NCI-H1694 treated with DMSO at 0.1 percent for 48 hours (cell line): ENCODE measurements around the gene CYB561D2.

ENCODE experiments used
- DNase-seq: peaks from one replicate; lab custom pipeline; 2025; lab: John Stamatoyannopoulos, UW

CYB561D2 gene

GRCh38 chr3:50323614-50324199 is 27.0 kb upstream of the CYB561D2 start:
- no peak for DNase-seq

- DNase-seq = no peak
Observed at GRCh38 chr3:50324351-50325112, 26.1 kb upstream of the CYB561D2 start.

- no peak for DNase-seq
Observed at GRCh38 chr3:50325113-50325480, 25.6 kb upstream of the CYB561D2 start.

- DNase-seq = no peak
Observed at GRCh38 chr3:50325497-50326181, 25.0 kb upstream of the CYB561D2 start.

- no peak for DNase-seq
Observed at GRCh38 chr3:50326182-50326541, 24.5 kb upstream of the CYB561D2 start.

GRCh38 chr3:50327129-50327528 is 23.5 kb upstream of the CYB561D2 start:
- DNase-seq = no peak

DNA sequence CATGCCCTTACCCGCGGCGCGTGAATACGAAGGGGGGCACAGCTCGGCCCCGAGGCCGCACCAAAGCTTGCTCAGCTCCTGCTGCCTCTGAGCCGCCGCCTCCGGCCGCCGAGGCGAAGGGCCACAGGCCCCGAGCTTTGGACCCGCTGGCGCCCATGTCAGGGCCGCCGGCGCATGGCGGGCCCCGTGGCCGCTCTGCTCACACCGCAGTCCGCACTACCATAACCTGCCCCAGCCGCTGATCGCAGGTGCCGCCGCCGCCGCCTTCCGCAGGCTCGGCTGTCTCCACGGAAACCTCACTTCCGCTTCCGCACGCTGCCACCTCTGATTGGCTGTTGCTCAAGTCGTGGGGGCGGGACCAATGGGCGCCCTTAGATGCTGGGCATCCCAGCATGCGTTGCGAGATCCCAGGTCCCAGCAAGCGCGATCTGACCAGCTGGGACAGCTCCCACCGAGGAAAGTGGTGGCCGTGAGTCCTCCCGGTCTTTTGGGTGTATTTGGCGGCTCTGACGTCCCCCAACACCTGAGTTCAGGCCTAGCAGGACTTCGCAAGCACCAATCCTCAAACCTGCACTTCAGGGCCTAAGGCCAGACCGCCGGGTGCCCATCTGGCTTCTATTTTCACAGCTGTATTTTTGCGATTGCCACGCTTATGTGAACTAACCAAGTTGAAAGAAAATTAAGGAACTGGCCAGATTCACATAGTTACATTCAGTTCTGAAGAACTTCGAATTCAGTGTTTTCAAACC is 22.5 kb upstream of the CYB561D2 start, which contains the start of gene TUSC2:
Gene TUSC2, minus strand, starts transcription at position 281 of the 749 bp plus-strand sequence. Its CDS starts 124 bp downstream, at position 157.
- peak; percentile 61 for DNase-seq

DNA sequence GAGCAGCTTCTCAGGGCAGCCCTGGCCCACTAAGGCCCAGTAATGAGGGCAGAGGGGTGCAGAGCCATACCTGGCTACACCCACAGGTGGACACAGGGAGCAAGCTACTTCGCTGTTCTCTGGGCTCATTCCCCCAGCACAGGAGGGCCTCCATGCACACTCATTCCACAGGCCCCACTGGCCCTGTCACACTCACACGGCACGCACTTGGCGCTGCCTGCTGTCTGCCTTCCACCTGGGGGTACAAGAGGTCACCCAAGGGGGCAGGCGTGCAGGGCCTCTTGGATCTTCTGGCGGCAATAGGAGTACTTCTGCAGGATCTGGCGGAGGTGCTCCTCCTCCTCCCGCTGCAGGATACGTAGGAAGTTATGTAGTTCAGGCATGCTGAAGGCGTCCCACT is 20.3 kb upstream of the CYB561D2 start:
- DNase-seq = no peak

DNA sequence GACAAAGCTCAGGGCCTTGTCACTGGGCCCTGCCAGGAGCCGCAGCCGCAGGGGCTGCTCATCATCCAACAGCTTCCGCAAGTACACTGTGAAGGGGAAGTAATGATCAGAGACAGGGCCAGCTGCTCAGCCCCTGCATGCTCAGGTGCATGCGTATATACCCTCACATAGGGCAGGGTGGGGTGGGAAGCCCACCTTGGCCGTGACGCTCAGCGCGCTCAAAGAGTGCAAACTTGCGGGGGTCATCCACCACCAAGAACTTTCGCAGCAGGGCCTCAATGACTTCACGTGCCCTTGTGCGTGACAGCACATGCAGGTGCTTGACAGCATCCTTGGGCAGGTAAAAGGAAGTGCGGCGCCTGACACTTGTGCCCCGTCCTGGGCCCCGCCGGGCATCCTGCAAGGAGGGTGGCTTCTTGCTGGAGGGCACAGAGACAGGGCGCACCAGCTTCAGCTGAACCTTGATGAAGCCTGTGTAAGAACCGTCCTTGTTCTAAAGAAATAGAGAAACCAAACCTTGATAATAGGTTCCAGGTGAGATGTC is 19.2 kb upstream of the CYB561D2 start:
- DNase-seq = no peak

DNA sequence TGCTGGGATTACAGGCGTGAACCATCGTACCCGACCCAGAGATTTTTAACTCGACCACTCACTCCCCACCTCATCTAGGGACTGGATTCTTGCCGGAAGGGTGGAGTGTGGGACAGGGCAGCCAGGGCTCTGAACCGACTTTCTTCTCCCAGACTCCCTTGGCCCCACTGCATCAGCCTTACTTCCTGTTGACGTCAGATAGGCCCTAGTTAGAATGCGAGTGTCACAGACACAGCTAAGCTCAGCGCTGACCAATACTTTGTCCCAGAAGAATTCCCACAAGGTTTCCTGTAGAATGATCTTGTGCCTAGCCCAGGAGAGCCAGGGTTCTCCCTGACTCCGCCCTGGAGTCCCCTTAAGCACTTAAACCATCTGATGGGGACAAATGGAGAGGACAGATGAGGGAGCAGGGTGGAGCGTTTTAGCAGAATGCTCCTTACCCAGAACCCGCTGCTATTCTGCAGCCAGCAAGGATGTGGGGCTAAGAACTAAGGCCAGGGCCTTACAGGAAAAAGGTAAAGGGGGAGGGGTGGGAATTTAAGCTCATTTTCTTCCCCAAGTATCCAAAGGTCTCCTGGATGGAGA is 16.8 kb upstream of the CYB561D2 start:
- DNase-seq = no peak

- no peak for DNase-seq
Observed at GRCh38 chr3:50334339-50335075, 16.2 kb upstream of the CYB561D2 start.

DNA sequence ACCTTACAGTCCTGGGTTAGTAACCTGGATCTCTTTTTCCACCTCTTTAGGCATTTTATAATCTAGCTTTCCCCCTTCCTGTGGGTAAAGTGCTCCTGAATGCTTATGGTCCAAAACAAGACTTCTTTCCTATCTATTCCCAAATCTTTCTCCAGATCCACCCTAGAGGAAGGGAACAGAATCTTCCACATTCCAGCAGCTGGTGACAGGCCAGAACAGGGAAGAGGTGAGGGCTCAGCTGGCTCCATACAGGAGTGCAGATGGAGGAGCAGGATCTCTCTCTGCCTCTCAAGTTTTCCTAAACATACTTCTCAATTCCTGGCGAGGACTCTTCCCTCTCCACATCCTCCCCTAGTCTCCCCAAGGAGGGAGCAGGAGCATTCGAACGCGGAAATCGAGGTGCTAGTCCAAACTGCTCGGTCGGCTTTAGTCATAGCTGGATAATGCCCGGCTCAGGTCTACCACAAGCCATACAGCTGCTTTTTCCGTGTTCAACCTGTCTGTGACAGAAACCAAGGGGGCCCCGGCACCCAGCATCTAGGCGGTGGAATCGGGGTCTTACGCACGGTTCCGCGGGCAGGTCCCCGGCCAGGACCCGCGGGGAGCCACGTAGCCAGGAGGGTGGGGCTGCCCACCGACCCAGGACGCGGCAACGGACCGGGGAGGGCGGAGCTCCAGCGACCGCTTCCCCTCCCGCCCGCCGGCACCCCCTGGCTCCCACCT is 14.0 kb upstream of the CYB561D2 start:
- no peak for DNase-seq

DNA sequence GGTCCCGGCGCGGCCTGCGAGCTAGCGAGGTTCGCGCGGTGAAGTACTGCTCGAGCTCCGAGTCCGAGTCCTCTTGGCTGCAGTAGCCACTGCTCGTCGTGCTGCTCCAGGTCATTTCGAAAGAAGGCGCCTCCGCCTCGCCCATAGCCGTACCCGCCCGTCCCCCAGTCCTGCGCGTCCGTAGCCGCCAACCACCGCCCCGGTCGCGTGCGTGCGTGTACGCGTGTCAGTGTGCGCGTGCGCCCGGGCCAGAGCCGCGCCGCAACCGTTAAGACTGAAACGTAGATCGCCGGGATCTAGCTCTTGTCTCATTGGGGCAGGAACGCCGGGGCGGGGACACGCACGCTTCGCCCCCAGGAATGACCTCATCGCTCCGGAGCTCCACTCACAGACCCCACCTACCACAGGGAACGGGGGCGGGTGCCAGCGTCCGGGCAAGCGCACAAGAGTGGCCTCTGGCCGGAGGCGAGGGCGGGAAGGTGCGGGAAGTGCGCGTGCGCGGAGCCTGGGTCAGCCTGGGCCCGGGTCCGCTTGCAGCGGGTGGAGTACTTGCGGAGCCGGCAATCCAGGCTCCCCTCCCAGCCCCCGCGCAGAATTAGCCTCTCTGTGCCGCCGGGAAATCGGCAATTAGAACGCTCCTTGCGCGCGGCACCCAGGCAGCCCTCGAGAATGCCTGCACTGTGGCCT is 13.3 kb upstream of the CYB561D2 start:
- DNase-seq = peak; percentile 75

GRCh38 chr3:50338965-50339364 is 11.7 kb upstream of the CYB561D2 start:
- DNase-seq = no peak

DNA sequence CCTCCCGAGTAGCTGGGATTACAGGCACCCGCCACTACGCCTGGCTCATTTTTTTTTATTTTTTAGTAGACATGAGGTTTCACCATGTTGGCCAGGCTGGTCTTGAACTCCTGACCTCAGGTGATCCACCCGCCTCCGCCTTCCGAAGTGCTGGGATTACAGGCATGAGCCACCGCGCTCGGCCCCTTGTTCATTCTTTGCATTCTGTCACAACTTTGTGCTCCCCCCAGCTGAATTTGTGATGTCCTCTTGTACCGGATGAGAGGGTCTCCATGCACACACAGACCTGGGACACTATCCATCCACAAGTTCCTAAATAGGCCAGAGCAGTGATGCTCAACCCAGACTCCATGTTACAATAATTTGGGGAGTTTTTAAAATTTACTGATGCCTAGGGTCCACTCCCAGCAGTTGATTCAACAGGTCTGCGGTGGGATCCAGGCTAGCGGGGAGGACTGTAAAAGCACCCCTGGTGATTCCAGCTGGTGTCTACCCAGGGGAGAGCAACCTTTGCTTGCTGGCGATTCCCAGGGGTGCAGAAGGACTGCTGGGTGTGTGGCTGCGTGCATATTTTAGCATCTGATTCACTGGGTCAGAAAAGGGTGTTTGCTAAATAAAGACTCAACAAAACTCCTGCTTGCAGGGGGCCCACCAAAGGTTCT is 11.0 kb upstream of the CYB561D2 start:
- DNase-seq = no peak

GRCh38 chr3:50340147-50340447 is 10.6 kb upstream of the CYB561D2 start:
- DNase-seq = no peak

DNA sequence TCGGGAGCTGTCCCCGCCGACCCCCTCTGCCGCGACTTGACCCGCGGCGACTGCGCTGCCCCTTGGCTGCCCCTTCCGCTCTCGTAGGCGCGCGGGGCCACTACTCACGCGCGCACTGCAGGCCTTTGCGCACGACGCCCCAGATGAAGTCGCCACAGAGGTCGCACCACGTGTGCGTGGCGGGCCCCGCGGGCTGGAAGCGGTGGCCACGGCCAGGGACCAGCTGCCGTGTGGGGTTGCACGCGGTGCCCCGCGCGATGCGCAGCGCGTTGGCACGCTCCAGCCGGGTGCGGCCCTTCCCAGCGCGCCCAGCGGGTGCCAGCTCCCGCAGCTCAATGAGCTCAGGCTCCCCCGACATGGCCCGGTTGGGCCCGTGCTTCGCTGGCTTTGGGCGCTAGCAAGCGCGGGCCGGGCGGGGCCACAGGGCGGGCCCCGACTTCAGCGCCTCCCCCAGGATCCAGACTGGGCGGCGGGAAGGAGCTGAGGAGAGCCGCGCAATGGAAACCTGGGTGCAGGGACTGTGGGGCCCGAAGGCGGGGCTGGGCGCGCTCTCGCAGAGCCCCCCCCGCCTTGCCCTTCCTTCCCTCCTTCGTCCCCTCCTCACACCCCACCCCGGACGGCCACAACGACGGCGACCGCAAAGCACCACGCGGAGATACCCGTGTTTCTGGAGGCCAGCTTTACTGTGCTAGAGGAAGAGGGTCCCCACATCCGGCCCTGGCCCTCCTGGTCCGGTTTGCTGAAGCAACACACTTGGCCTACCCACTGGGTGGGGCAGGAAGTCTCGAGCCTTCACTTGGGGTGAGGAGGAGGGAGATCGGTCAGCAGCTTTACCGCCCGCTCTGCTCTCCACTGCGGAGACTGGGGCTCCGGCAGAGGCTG is 10.0 kb upstream of the CYB561D2 start, which contains the start of gene RASSF1:
Gene RASSF1, minus strand, starts transcription at position 389 of the 882 bp plus-strand sequence. Its CDS starts 31 bp downstream, at position 358.
- no peak for DNase-seq

DNA sequence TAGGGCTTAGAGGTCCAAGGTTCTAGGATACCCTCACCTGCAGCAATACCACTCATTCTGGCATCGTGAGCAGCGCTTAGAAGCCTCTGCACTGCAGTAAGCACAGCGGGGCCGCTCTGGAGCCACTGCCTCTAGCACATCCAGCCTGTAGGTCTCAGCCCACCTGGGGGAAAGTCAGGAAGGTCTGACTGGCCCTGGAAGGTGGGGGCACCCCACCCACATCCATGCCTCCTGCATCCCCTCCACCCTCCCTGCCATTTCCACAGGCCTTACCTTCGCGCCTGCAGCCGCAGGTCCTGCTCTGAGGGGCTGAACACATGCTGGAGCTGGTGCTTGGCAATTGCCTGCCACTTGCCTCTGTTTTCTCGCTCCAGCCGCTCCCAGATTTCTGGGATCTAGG is 9.1 kb upstream of the CYB561D2 start:
- DNase-seq = no peak
